Stimulated activated CD8-positive, alpha-beta memory T cell treated with anti-CD3 and anti-CD28 coated beads, Interleukin-15, amount 100 ng/mL, for 4 hours (primary cell): ENCODE measurements around the gene SLC17A5.
"Not testable (repeated sequence)": the region's sequence is repeated elsewhere in the genome, so short reads cannot be mapped to it uniquely, and the experiment has no call there.

ENCODE experiments used
- DNase-seq, 2 donors: peaks; one replicate each; pipeline ENCODE4 v3.0.0-alpha.2; 2020; ENCODE audit warnings: low read depth in 2 of 2

SLC17A5 gene

DNA sequence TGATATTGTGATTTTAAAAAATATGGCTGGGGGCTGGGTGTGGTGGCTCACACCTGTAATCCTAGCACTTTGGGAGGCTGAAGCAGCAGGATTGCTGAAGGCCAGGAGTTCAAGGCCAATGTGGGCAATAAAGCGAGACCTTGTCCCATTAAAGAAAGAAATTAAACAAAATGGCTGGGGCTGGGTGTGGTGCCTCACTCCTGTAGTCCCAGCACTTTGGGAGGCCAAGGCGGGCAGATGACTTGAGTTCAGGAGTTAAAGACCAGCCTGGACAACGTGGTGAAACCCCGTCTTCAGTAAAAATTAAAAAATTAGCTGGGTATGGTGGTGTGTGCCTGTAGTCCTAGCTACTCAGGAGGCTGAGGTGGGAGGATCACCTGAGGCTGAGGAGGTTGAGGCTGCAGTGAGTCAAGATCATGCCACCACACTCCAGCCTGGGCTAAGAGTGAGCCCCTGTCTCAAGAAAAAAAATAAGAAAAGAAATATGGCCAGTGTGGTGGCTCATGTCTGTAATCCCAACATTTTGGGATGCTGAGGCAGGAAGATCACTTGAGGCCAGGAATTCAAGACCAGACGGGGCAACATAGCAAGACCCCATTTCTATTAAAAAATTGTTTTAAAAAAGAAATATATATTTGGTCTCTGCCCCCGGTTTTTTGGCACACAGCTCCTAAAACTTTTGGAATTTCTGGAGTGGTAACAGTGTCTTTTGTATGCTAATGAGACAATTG lies 39.8 kb downstream of the SLC17A5 start:
- DNase-seq = no peak

DNA sequence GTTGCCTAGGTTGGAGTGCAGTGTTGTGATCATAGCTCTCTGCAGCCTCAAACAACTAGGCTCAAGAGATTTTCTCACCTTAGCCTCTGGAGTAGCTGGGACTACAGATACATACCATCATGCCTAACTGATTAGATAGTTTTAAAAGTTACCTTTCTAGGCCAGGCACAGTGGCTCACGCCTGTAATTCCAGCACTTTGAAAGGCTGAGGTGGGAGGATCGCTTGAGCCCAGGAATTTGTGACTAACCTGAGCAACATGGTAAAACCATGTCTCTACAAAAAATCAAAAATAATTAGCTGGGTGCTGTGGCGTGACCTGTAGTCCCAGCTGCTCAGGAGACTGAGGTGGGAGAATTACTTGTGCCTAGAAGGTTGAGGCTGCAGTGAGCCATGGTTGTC lies 41.2 kb downstream of the SLC17A5 start:
- no peak for DNase-seq

DNA sequence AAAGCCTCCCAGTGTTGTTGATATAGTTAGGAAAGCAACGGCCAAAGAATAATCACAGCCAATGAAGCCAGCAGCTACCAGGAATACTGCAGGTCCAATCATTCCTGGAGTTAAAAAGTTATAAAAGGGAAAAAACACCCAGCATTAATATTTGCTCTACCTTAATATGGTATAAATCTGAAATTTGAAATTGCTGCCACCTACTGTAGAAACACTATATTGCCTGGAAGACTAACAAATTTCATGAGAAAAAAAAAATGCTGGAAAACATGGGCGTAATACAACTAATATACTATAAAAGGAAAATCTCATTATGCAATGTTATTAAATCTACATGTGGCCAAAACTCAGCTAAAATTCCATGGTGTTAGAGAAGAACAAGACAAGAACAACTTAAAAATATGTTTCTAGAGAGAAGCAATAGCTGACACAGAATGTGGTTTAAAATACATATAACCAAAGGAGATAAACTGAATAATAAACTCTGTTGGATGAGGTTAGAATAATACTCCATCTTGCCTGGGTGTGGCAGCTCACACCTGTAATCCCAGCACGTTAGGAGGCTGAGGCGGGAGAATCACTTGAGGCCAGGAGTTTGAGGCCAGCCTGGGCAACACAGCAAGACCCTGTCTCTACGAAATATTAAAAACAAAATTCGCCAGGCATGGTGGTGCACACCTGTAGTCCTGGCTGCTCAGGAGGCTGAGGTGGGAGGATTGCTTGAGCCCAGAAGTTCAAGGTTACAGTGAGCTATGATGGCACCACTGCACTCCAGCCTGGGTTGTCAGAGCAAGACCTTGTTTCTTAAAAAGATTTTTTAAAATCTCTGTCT lies 43.1 kb downstream of the SLC17A5 start:
- DNase-seq = no peak

DNA sequence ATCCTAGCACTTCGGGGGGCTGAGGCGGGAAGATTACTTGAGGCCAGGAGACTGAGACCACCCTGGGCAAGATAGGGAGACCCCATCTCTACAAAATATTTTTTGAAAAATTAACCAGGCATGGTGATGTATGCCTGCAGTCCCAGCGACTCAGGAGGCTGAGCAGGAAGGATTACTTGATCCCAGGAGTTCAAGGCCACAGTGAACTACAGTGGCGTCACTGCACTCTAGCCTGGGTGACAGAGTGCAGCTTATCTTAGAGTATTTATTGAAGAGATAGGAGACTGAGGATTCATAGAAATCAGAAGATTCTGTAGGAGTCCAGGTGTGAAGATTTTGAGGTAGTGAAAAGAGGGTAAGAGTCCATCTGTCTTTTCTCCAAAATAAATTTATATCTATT lies 45.0 kb downstream of the SLC17A5 start:
- DNase-seq = no peak

DNA sequence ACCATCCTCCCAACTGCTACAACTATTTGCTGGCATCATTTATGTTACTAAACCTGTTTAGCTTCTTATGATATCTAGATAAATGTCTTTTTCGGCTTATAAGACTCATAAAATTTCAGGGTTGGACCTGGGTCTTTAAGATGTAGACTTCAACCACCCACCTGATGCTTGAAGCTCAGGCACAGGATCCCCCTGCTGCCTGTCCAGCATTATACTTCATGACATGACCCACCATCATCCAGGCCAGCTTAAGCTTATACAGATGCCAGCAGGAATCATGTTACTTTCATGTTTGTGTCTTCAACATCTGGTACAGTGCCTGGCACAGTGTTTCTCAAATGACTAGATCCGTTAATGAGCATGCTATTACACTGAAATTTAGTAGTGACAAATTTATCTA lies 47.4 kb downstream of the SLC17A5 start:
- no peak for DNase-seq

DNA sequence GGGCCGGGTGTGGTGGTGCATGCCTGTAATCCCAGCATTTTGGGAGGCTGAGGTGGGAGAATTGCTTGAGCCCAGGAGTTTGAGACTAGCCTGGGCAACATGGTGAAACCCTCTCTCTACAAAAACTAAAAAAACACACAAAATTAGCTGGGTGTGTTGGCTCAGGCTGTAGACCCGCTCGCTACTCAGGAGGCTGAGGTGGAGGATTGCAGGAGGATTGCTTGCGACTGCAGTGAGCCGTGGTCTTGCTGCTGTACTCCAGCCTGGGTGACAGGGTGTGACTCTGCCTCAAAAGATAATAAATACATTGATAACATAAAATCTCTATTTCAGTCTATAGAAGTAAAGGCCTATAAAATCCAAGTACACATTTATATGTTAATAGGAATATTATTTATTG lies 49.3 kb downstream of the SLC17A5 start:
- DNase-seq = no peak

DNA sequence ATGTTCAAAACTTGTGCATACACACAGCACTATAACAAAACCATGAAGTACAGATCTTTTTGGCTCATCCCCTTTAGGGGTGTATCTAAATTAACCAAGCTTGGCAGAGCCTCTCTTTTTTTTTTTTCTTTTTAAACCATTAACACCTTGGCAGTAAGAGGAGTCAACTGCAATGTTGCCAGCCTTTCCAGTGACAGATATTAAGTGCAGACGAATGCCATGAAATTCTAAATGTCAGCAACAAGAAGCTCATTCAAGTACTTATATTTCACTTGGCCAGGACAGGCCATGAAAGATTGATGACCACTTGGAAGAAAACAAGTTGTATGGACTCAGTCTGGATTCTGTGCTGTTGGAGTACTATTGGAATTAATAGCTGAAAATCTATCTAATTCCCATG lies 49.8 kb downstream of the SLC17A5 start:
- no peak for DNase-seq

DNA sequence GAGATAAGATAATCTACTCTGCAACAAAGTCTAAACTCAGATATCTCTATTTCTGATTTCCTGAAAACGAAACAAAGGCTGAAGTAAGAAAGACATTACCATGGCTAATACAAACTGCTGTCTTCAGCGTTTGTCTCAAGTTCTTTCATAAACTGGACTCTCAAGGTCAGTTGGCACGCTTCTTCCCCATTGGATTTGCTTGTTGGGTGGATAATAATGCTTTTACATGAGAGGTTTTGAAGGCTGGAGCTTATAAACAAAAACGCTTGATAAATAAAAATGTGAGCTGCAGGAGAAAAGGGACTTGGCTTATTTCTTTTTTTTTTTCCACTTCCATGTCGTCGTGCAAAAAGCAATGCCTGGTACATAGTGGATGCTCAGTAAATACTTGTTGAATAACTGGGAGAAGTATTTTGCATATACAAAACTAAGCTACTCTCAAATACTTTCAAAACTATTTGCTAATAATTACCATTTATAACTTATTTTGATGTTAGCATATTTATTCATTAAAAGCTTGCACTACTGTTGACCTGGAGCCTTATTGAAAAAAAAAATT lies 67.3 kb downstream of the SLC17A5 start:
- DNase-seq = no peak

DNA sequence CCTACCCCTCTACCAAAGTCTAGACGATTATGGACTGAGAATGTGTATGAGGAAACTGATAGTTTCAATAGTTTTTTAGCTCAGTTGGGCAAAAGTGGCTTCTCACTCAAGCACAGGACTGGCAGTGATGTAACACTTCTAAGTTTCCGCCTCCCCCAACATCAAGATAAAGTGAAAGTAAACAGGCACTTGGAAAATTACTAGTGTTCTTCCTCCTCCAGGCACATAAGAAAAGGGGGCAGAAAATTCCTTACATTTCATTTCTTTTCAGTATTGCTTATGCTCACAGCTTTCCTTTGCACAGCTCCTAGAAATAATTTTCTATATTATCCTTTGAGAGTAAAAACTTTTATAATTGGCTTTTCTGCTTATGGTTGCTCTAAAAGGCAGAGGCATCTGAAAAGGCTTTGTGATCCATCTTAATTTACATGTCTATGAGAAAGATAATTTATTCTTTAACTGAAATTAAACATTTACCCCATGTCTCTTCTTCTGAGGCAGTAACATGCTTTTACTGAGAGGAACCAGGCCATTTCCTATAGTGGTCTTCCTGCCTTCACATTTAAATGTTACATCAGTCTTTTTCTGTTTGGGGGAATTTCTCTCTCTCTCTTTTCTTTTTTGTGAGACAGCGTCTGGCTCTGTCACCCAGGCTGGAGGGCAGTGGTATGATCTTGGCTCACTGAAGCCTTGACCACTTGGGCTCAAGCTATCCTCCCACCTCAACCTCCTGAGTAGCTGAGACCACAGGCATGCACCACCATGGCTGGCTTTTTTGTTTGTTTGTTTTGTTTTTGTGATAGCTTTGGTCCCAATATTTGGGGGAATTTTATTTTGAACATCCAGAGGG lies 68.0 kb downstream of the SLC17A5 start:
- peak in 1 of 2 donors; percentile 10 for DNase-seq

DNA sequence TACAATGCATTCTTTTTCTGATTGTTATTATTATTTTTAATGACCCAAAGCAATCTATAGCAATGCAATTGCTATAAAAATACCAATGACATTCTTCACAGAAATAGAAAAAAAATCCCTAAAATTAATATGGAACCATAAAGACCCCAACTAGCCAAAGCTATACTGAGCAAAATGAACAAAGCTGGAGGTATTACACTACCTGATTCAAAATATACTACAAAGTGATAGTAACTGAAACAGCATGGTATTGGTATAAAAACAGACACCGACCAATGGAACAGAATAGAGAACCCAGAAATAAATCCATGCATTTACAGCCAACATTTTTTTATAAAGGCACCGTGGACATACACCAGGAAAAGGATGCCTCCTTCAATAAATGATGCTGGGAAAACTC lies 72.5 kb downstream of the SLC17A5 start:
- DNase-seq = no peak

DNA sequence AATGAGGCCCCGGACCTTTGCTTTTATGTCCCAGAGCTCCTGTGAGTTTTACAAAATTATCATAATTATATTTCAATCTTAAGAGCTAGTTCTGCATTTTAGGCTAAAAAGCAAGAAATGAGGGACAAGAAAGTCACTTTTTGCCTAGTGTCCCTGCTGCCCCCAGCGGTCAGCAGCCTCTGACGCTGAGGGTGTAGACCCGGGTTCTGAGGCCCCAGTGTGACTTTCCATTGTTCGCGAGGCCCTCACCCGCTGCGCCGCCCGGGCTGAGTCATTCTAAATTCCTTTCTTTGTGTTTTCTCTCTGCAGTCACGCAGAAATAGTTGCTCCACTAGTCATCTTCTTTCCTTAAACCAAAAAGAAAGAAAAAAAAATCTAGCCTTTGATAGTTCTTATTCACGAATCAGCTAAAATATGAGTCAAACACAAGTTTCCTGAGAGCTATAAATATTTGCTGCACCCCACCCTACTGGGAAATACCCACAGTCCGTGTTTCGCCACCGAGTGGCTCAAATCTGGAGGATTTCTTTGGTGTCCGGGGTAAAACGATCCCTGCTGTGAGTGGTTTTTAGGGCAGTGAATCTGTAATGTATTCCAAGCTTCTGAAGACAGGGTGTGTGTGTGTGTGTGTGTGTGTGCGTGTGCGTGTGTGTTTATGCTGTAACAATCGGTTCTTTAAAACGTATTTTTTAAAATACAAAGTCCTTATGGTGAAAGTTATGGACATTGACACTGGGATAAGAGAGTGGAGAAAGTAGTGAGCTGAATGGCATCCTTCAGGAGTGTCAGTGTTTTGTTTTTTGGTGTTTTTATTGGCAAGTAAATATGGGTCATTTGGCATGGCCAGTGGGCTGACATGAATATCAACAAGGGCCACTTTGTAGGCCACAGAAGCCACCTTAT lies 73.3 kb downstream of the SLC17A5 start:
- DNase-seq = peak; percentile 50 to 62

DNA sequence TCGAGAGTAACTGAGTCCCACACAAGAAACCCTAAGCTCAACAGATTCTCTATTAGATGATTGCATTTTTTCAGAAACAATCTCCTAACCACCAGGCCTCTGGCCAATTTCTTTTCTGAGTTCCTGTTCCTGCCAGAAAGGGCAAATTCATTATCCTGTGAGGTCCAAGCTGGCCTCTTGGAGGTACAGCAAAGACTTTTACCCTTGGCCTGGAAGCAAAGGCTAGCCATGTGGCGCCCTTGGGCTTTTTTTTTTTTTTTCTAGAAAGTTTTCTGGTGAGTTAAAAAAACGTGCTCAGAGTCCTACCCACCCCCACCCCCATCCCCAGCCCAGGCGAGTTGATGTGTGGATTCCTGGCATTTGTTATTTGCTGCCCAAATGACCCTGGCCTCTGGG lies 73.9 kb downstream of the SLC17A5 start:
- no peak for DNase-seq

DNA sequence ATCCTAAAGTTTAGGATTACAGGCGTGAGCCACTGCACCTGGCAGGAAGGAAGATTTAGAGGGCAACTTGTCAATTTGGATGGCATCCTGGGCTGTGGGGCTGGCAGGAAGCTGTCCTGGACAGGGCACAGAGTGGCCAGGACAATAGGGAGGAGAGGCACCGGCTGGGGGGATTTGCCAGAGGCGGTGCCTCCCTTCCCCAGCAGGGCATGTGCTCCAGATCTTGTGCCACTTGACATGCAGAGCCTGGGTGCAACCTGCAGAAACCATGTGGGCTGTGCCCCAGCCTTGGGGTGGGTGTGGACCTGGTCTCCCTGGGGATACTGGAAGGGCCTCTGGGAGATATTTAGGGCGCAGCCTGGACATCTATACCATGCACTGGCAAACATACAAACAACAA lies 74.4 kb downstream of the SLC17A5 start:
- DNase-seq = no peak

DNA sequence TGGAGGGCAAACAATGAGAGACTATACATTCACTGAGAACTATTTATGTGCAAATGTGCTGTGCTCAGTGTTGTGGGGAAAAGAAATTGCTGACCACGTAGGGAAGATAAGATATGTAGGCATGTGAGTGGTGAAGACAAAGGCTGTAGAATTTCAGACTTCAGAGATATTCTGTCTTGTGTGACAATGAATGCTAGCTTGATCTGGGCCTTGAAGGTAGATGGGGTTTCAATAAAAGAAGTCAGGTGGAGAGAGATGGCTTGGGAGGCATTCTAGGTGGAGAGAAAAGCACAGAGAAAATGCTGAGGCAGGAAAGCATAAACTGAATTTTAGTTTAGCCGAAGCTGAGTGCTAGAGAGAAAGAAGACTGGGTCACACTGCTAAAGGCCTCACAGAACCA lies 76.1 kb downstream of the SLC17A5 start:
- DNase-seq = no peak

DNA sequence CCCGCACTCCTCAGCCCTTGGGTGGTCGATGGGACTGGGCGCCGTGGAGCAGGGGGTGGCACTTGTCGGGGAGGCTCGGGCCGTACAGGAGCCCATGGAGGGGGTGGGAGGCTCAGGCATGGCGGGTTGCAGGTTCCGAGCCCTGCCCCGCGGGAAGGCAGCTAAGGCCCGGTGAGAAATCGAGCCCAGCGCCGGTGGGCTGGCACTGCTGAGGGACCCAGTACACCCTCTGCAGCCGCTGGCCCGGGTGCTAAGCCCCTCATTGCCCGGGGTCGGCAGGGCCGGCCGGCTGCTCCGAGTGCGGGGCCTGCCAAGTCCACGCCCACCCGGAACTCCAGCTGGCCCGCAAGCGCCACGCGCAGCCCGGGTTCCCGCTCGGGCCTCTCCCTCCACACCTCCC lies 81.3 kb downstream of the SLC17A5 start:
- not testable (repeated sequence) for DNase-seq

DNA sequence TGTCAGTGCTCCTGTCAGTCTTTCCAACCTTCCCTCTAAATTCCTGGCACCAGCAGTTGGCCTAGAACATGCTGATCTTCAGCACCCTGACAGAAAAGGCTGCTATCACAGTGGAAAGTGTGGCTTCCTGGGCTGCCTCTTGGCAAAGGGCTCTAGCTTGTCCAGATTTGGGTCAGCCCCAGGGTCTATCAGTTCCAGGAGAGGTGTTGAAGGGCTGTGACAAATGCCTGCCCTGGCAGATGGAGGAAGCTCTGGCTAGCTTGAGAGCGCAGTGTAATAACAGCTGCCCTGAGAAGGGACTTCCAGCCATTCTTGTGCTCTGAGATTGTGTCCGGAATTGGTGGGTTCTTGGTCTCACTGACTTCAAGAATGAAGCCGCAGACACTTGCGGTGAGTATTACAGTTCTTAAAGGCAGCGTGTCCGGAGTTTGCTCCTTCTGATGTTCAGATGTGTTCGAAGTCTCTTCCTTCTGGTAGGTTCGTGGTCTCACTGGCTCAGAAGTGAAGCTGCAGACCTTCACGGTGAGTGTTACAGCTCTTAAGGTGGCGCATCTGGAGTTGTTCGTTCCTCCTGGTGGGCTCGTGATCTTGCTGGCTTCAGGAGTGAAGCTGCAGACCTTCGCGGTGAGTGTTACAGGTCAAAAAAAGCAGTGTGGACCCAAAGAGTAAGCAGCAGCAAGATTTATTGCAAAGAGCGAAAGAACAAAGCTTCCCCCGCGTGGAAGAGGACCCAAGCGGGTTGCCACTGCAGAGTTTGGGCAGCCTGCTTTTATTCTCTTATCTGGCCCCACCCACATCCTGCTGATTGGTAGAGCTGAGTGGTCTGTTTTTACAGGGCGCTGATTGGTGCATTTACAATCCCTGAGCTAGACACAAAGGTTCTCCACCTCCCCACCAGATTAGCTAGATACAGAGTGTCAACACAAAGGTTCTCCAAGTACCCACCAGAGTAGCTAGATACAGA lies 82.3 kb downstream of the SLC17A5 start:
- not testable (repeated sequence) for DNase-seq

DNA sequence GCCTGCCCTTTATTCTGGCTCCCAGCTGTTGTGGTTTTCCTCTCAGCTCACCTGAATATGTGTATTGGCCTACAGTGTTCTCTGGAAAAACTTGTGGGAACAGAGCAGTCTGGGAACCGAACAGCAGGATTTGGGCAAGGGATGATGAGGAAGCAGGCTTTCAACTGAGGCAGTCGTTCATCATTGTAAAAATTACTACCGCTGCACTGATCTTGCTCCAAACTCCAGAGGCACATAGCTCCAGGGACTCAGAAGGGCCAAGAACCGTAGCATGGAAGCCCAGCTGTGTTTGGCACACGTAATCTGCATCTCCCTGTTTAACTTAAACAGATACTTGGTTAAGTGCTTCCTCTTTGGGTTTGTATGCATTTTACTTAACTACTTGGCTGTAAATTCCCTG lies 84.7 kb downstream of the SLC17A5 start:
- no peak for DNase-seq

DNA sequence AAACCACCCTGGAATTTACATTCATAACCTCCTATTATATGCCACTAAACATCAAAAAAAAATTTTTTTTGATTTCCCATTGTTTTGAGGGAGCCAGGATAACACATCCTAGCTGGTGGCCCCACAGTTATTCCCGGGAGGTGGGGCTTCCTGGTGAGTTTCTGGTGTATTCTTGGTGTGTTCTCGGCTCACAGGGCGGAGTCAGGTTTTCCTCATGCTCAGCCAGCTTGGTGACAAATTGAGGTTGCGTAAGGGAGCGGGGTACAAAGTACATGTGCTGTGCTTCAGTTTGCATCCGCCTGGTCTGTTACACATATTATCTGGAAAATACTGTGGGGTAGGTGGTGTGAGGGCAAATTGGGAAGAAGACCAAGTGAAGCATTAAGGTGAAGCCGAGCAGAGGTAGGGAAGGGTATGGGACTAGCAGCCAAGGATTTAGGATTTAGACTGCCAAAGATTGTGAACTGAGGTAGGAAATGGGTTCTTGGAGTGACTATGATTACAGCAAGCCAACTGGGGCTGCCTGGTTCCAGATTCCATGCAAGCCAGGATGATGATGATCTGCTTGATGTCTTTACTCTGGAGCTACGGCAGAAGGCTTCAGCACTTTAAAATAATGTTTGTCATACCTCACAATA lies 86.7 kb downstream of the SLC17A5 start:
- no peak for DNase-seq

DNA sequence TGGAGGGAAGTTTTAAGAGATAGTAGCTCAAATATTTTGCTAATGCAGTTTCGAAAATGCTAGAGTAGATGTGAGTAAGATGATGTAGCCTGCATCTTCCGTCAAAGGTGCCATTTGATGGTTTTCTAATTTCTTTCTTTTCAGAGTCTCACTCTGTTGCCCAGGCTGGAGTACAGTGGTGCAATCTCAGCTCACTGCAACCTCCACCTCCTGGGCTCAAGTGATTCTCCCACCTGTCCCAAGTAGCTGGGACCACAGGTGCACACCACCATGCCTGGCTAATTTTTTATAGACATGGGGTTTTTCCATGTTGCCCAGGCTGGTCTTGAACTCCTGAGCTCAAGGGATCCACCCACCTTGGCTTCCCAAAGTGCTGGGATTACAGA lies 87.3 kb downstream of the SLC17A5 start:
- not testable (repeated sequence) for DNase-seq
